GM10266 (cell line): Measurements from ENCODE around the gene APH1A.
"Not testable (repeated sequence)": the region's sequence is repeated elsewhere in the genome, so short reads cannot be mapped to it uniquely, and the experiment has no call there.

Experiments used
- DNase-seq: peaks from one replicate; pipeline ENCODE4 v3.0.0; 2012; ENCODE audit errors: extremely low spot score
- CTCF ChIP-seq: IDR thresholded peaks from 2 replicates; pipeline ENCODE4 v1.5.1; 2012; ENCODE audit warnings: mild to moderate bottlenecking, low read depth; ENCODE audit not compliant: control insufficient read depth, insufficient read depth; ENCODE audit errors: missing control alignments

APH1A gene

GRCh38 chr1:150236614-150237100 lies 32.2 kb downstream of the APH1A start:
- no peak for TF ChIP-seq CTCF
- DNase-seq = peak; percentile 44

- peak; percentile 98 for DNase-seq
- no peak for TF ChIP-seq CTCF
Measured at GRCh38 chr1:150235852-150236613, 32.8 kb downstream of the APH1A start, which contains the start of gene ANP32E. Gene ANP32E (minus strand): TSS chr1:150236112. CDS start chr1:150235786, 326 bp downstream.

DNA sequence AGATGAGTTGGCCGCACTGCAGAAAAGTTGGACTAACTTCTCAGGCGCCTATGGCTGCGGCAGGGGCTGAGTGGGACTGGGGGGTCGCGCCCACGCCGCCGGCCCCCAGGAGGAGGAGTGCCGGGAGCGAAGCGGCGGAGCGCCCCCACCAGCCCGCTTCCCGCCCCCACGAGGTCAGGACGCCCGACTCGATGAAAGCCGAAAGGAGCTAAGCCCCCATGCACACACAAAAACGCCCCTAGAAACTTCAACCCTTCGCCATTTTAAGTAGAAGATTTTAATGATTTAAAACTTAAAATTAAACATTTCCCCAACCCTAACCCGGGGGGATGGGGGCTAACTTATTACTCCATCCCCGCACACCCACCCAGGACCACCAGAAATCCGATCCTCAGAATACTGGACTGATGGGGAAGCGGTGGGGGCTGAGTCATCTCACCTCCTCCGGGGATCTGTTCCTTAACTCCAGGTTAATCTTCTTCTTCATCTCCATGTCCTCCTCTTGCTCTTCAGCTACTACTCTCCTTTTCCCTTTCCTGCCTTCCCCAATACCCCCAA lies 33.4 kb downstream of the APH1A start:
- no peak for DNase-seq
- TF ChIP-seq CTCF = no peak

- no peak for TF ChIP-seq CTCF
- DNase-seq = peak; percentile 91
Measured at GRCh38 chr1:150234566-150235293, 34.1 kb downstream of the APH1A start.

DNA sequence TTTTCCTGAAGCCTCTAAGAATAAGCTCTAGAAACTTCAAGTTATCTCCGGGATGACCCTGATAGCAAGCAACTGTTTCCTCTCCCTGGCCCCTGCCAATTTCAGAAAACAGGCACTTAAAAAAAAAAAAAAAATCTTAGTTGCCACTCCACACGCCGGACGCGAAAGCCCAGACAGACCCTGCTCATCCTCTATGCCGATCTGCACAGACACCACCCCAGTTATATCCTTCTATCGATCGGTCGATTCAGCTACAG lies 34.6 kb downstream of the APH1A start:
- no peak for DNase-seq
- no peak for TF ChIP-seq CTCF

DNA sequence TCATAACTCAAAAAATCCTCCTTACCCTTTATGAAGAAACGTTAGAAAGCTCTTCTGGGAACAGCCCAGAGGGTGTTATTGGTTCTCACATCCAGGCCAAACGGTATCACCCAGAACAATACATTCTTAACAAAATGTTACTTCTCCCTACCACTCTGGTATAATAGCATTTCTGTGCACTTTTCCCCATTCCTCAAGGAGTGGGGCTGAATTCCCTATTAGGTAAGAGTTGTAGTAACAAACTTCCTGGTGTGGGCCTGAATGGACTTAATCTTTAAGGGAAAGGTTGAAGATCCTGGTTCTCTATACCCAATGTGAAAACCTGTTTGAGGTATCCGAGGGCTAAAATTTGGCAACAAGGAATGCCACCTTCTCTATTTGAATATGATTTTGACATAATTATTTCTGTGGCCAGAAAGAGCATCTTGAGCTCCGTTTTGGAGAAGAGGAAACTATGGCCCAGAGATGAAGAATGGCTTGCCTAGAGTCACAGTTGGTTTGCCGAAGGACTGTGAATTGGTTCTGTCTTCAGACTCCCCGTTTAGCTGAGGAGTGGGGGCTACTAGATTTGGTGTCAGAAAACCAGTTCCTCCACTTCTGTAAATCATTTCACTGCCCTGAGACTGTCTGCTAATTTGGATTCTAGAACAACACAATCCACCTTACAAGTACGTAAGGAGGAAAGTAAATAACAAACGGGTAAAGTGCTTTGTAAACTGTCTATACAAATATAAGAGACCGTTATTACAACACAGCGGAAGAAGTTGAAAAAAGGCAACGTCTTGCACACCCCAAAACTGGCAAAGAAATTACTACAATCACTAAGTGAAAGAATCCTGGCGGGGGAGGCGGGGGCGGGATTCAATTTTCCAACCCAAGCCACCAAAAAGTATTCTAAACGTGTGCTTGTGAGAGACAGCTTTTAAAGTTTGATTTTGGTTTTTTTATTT lies 35.2 kb downstream of the APH1A start:
- no peak for TF ChIP-seq CTCF
- peak; percentile 36 for DNase-seq

DNA sequence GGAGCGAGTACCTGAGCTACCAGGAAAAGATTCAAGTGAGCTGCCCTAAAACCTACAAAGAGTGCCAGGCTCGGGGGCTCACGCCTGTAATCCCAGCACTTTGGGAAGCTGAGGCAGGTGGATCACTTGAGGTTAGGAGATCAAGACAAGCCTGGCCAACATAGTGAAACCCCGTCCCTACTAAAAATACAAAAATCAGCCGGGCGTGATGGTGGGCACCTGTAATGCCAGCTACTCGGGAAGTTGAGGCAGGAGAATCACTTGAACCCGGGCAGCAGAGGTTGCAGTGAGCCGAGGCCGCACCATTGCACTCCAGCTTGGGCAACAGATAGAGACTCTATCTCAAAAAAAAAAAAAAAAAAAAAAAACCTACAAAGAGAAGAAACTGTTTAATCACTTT lies 35.9 kb downstream of the APH1A start:
- DNase-seq = not testable (repeated sequence)

DNA sequence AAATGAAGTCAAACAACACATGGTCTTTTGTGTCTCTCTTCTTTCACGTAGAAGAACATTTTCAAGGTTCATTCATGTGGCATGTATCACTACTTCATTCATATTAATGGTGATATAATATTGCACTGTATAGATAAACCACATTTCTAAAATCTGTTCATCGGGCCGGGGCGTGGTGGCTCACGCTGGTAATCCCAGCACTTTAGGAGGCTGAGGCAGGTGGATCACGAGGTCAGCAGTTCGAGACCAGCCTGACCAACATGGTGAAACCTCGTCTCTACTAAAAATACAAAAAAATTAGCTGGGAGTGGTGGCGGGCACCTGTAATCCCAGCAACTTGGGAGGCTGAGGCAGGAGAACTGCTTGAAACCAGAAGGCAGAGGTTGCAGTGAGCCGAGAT lies 40.6 kb downstream of the APH1A start:
- DNase-seq = not testable (repeated sequence)
